Heart right ventricle (tissue), 16 donors: ENCODE data around the gene CCDC27. TPM values are rescaled to one million over a fixed set of nuclear protein-coding genes. Genes with fewer than 3 reads are reported as not detected.
A peak's percentile ranks its signal among the peaks of the same experiment; 100 is the strongest.

Experiments used
- ATAC-seq, 8 donors: fragments of 200-7000 bp; cut with Tn5 transposase; one replicate each; pipeline ENCODE4 v1.9.1; 2020; ENCODE audit warnings: mild to moderate bottlenecking in 8 of 8, moderate library complexity in 8 of 8, moderate number of reproducible peaks in 1 of 8
- DNase-seq, 2 donors: peaks; one replicate each; pipeline ENCODE4 v3.0.0-alpha.2; 2020
- H3K27ac ChIP-seq, 10 donors: fragments of 200-600 bp; sonication (generic) in 2 of 10; one replicate each; pipeline versions ENCODE4 v1.5.0 to v1.8.0; 2020 to 2022; ENCODE audit warnings: mild to moderate bottlenecking in 3 of 10
- H3K27me3 ChIP-seq, 7 donors: fragments of 200-600 bp; one replicate each; pipeline ENCODE4 v1.8.0; 2021 to 2022; ENCODE audit warnings: mild to moderate bottlenecking in 2 of 7
- H3K36me3 ChIP-seq, 9 donors: fragments of 200-600 bp; sonication (generic) in 1 of 9; one replicate each; pipeline versions ENCODE4 v1.5.0 to v1.8.0; 2020 to 2022; ENCODE audit warnings: mild to moderate bottlenecking in 2 of 9
- H3K4me1 ChIP-seq, 9 donors: fragments of 200-600 bp; sonication (generic) in 1 of 9; one replicate each; pipeline versions ENCODE4 v1.5.0 to v1.8.0; 2020 to 2022; ENCODE audit warnings: mild to moderate bottlenecking in 4 of 9
- H3K4me3 ChIP-seq, 10 donors: fragments of 200-600 bp; sonication (generic) in 2 of 10; one replicate each; pipeline versions ENCODE4 v1.5.0 to v1.8.0; 2020 to 2022; ENCODE audit warnings: mild to moderate bottlenecking in 7 of 10, moderate library complexity in 2 of 10
- H3K9me3 ChIP-seq, 11 donors: fragments of 200-600 bp in 10 of 11; sonication (generic) in 2 of 11; one replicate each; pipeline versions ENCODE4 v1.5.0 to v1.8.0; 2013 to 2022; ENCODE audit warnings: mild to moderate bottlenecking in 2 of 11, control low read depth in 1 of 11, moderate library complexity in 1 of 11
- WGBS, 2 donors: extraction: QIAGEN DNeasy Blood & Tissue Kit; methylation state at CpG; one replicate each; pipeline ENCODE4 v1.1.7; 2013; ENCODE audit warnings: inconsistent platforms in 1 of 2; 5-methylcytosine and 5-hydroxymethylcytosine counted together
- intact Hi-C, 10 donors: fragments of 100-400 bp; cut with DNase I; formaldehyde crosslinking; loops; one replicate each; pipeline versions ENCODE4 v1.11.1 to v1.14.2; 2022
- polyA plus RNA-seq, 2 donors: library from polyadenylated mRNA; stranded (reverse); fragments of 200-250 nt; gene quantifications; one replicate each; pipeline ENCODE4 v1.2.3, GENCODE V29; 2013
- total RNA-seq, 10 donors: library from RNA; stranded (reverse); fragmentation: NEBNext Ultra II Directional in 3 of 10; extraction: Animal tissue kit (Norgen Biotek cat#: 25700) in 3 of 10; gene quantifications; one replicate each; pipeline versions ENCODE4 v1.2.1 to v1.2.4, GENCODE V29; 2021 to 2023
- TF ChIP-seq, protein P1 (sequence below), 9 donors: fragments of 200-600 bp; sonication (generic) in 2 of 9; IDR thresholded peaks; one replicate each; pipeline versions ENCODE4 v1.5.0 to v1.8.0; 2021 to 2022; ENCODE audit warnings: antibody characterized with exemption in 9 of 9, mild to moderate bottlenecking in 5 of 9, moderate library complexity in 1 of 9
- donor health status: Arrhythmogenic right ventricular cardiomyopathy.
- donor health status: ischemic (EF 13 %, LVEDD 7.1; RV severe dilation, severe dysfunction).
- donor health status: healthy with polysubstance abuse.
- donor health status: DM: no; HTN: yes; CAD: no.
- donor health status: DM: no; HTN: no; CAD: no.
- donor health status: ischemic (EF 25% LVEDD 6.9; RV normal size, moderate dysfunction).
- donor health status: ischemic (EF 25% LVEDD 5.7; RV mildly dilated, moderate dysfunction).
- donor health status: healthy.
- donor health status: DM: yes; HTN: yes; CAD: no.
- donor health status: Ischemic cardiomyopathy.
- donor health status: ischemic (EF 35%, LVEDD 5.7; RV mildly dilated, moderate dysfunction).
- donor health status: nonischemic (EF 11% LVEDD 7.7; RV severe dilation, severe dysfunction).
- donor health status: DM: yes; HTN: yes; CAD: no.
- donor health status: PGD.
- donor health status: ischemic (EF 29% LVEDD 5.4; RV normal size, mild dysfunction).
- donor health status: nonischemic (EF 23%, LVEDD 6.1; RV moderate dilation, normal function).

CCDC27 gene
- total and polyA plus RNA-seq, 12 donors = 0.03 TPM; not detected in 11

GRCh38 chr1:3783651-3784474 is 31.6 kb downstream of the CCDC27 start:
- ATAC-seq = no peak
- Histone ChIP-seq H3K4me3 (no peak overlapping the region), H3K27me3 (no peaks in the 10 kb centered on the region), H3K4me1 (peaks cover 0 to 14% (median 4%) of the 10 kb centered on the region in 9 donors), H3K36me3 (peaks cover 0 to 98% (median 77%) of the 10 kb centered on the region in 9 donors), H3K27ac (no peak overlapping the region), H3K9me3 (no peaks in the 10 kb centered on the region)
- 92% methylated on average over 30 of the region's 30 CpGs for WGBS, 2 donors
- TF ChIP-seq, protein P1, sequence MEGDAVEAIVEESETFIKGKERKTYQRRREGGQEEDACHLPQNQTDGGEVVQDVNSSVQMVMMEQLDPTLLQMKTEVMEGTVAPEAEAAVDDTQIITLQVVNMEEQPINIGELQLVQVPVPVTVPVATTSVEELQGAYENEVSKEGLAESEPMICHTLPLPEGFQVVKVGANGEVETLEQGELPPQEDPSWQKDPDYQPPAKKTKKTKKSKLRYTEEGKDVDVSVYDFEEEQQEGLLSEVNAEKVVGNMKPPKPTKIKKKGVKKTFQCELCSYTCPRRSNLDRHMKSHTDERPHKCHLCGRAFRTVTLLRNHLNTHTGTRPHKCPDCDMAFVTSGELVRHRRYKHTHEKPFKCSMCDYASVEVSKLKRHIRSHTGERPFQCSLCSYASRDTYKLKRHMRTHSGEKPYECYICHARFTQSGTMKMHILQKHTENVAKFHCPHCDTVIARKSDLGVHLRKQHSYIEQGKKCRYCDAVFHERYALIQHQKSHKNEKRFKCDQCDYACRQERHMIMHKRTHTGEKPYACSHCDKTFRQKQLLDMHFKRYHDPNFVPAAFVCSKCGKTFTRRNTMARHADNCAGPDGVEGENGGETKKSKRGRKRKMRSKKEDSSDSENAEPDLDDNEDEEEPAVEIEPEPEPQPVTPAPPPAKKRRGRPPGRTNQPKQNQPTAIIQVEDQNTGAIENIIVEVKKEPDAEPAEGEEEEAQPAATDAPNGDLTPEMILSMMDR (IDR thresholded peaks at IDR 0.05) = no peak
- intact Hi-C loops = no loop called here
- no peak for DNase-seq

- Histone ChIP-seq H3K4me3 (no peak overlapping the region), H3K27ac (no peak overlapping the region), H3K36me3 (peaks cover 0 to 97% (median 65%) of the 10 kb centered on the region in 9 donors), H3K27me3 (no peaks in the 10 kb centered on the region), H3K9me3 (no peaks in the 10 kb centered on the region), H3K4me1 (peaks cover 0 to 26% (median 15%) of the 10 kb centered on the region in 9 donors)
- WGBS, 2 donors = 54 to 69% methylated on average over 13 of the region's 13 CpGs
- intact Hi-C loops = no loop called here
- DNase-seq (peak in 1 of 2 donors; percentile 57), ATAC-seq (peak in 2 of 8 donors; percentile 21 to 40)
- TF ChIP-seq, protein P1 (IDR thresholded peaks at IDR 0.05) = no peak
Measured at GRCh38 chr1:3785045-3785444, 32.8 kb downstream of the CCDC27 start.

GRCh38 chr1:3785456-3786157 is 33.4 kb downstream of the CCDC27 start:
- DNase-seq (peak in 1 of 2 donors; percentile 0), ATAC-seq (no peak)
- intact Hi-C loops = no loop called here
- H3K9me3 ChIP-seq = no peaks in the 10 kb centered on the region
- WGBS, 2 donors = 76 to 77% methylated on average over 14 of the region's 14 CpGs
- TF ChIP-seq, protein P1 (IDR thresholded peaks at IDR 0.05) = peak in 3 of 9 donors; percentile 15 to 31 (median 23)
- no peak overlapping the region for H3K27ac ChIP-seq
- H3K4me1 ChIP-seq = peaks cover 0 to 32% (median 21%) of the 10 kb centered on the region in 9 donors
- H3K36me3 ChIP-seq = peaks cover 0 to 97% (median 60%) of the 10 kb centered on the region in 9 donors
- H3K27me3 ChIP-seq = no peaks in the 10 kb centered on the region
- H3K4me3 ChIP-seq = no peak overlapping the region

DNA sequence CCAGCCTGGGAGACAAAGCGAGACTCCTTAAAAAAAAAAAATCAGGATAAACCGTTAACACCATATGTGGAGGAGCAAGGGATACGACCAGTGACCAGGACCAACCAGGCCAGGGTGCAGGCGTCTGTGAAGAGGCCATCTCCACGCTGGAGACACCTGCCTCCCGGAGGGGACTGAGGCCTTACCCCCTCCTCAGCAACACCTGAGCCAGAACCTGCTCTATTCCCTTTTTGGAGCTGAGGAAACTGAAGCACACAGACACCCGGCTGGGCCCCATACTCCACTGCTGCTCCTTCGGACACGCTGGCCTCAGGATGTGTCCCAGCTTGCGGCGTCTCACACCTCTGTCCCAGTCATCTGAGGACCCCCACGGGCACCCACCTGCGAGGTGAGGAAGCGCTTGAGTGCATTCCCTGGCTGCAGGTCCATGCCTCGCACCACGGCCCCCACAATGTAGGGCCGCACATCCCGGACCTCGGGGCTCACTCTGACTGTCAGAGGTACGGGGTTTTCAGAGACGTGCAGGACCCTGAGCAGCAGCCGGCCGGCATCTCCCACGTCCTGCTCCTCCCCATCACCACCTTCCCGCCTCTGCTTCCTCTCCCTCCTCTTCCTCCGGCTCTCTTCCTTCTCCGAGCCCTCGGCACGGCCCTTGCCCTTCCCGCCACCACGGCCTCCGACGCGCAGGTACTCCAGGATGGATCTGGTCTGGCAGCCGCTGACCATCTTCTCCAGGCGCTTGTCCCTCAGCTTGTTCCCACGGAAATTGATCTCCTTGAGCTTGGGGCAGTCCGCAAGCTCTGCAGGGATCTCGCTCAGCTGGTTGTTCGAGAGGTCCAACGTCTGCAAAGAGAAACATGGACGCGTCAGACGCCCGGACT is 34.5 kb downstream of the CCDC27 start:
- peak in 1 of 2 donors; percentile 8 for DNase-seq
- WGBS, 2 donors = 90 to 91% methylated on average over 44 to 45 of the region's 45 CpGs
- intact Hi-C loops = no loop called here

More for the DNA sequence above, 34.5 kb downstream of the CCDC27 start:
- Histone ChIP-seq H3K4me1 (peaks cover 0 to 42% (median 28%) of the 10 kb centered on the region in 9 donors), H3K27me3 (no peaks in the 10 kb centered on the region), H3K4me3 (no peak overlapping the region), H3K36me3 (peaks cover 0 to 91% (median 50%) of the 10 kb centered on the region in 9 donors), H3K9me3 (no peaks in the 10 kb centered on the region), H3K27ac (no peak overlapping the region)
- no peak for ATAC-seq
- TF ChIP-seq, protein P1 (IDR thresholded peaks at IDR 0.05) = no peak
